Caco-2 (cell line): ENCODE data around the gene FAAH. TPM values are rescaled to one million over a fixed set of nuclear protein-coding genes. Genes with fewer than 3 reads are reported as not detected.

Experiments used
- BruUV-seq: library from RNA; stranded (reverse); fragments of 400-500 nt; replicated peaks from 2 replicates; lab custom pipeline; 2021; lab: Mats Ljungman, UMichigan
- CTCF ChIA-PET: fragments of 300-600 bp; sonication (Branson Sonifier 250); formaldehyde crosslinking; loops from one replicate; lab custom pipeline; 2022; ENCODE audit warnings: antibody characterized with exemption; lab: Charles Lee
- POLR2A ChIA-PET: fragments of 300-600 bp; sonication (Branson Sonifier 250); formaldehyde crosslinking; loops from one replicate; lab custom pipeline; 2022; ENCODE audit warnings: antibody characterized with exemption; lab: Charles Lee
- DNase-seq, 2 experiments: peaks; one replicate each; pipeline versions ENCODE4 v3.0.0 to v3.0.0-alpha.2; 2020 to 2022
- H3K27me3 ChIP-seq: replicated peaks from 2 replicates; pipeline ENCODE4 v1.6.0; 2011; ENCODE audit warnings: low read length; ENCODE audit not compliant: control insufficient read depth, insufficient read depth
- H3K36me3 ChIP-seq: 2 replicates; pipeline ENCODE4 v1.5.1; 2011; ENCODE audit warnings: low read length; ENCODE audit not compliant: control insufficient read depth, insufficient read depth
- H3K4me1 ChIP-seq: fragments of 250-450 bp; sonication (Bioruptor Pico); 2 replicates; pipeline ENCODE4 v1.5.1; 2020; ENCODE audit warnings: mild to moderate bottlenecking
- H3K4me3 ChIP-seq: 2 replicates; pipeline ENCODE4 v1.5.1; 2011; ENCODE audit warnings: low read depth, mild to moderate bottlenecking, control low read depth, low read length
- H3K9me3 ChIP-seq: fragments of 250-450 bp; sonication (Bioruptor Pico); 2 replicates; pipeline ENCODE4 v1.5.1; 2020; ENCODE audit warnings: mild to moderate bottlenecking, moderate library complexity
- H3K27ac Mint-ChIP-seq: one replicate; pipeline ENCODE4 v1.8.0; 2022; ENCODE audit warnings: mixed read lengths; ENCODE audit not compliant: unreplicated experiment
- H3K27me3 Mint-ChIP-seq: one replicate; pipeline ENCODE4 v1.8.0; 2022; ENCODE audit warnings: mixed read lengths; ENCODE audit not compliant: insufficient read depth, unreplicated experiment
- H3K36me3 Mint-ChIP-seq: one replicate; pipeline ENCODE4 v1.8.0; 2022; ENCODE audit warnings: mild to moderate bottlenecking, mixed read lengths; ENCODE audit not compliant: insufficient read depth, unreplicated experiment
- H3K4me1 Mint-ChIP-seq: one replicate; pipeline ENCODE4 v1.8.0; 2022; ENCODE audit warnings: low read depth, mixed read lengths; ENCODE audit not compliant: unreplicated experiment
- H3K4me3 Mint-ChIP-seq: one replicate; pipeline ENCODE4 v1.8.0; 2022; ENCODE audit warnings: mild to moderate bottlenecking, moderate library complexity, mixed read lengths; ENCODE audit not compliant: unreplicated experiment
- H3K9me3 Mint-ChIP-seq: one replicate; pipeline ENCODE4 v1.8.0; 2022; ENCODE audit warnings: mixed read lengths; ENCODE audit not compliant: unreplicated experiment
- CTCF ChIP-seq, 2 experiments: fragments of 200-600 bp in 1 of 2; IDR thresholded peaks; 1 replicate in 1 of 2; 2 replicates in 1 of 2; pipeline versions ENCODE4 v1.5.1 to v1.8.0; 2011 to 2022; ENCODE audit warnings: antibody characterized with exemption in 1 of 2, control low read depth in 1 of 2, inconsistent platforms in 1 of 2, low read depth in 1 of 2, low read length in 1 of 2, mild to moderate bottlenecking in 1 of 2, moderate library complexity in 1 of 2; ENCODE audit not compliant: insufficient read depth in 1 of 2, severe bottlenecking in 1 of 2, unreplicated experiment in 1 of 2
- intact Hi-C: fragments of 100-400 bp; cut with micrococcal nuclease; formaldehyde crosslinking; loops from one replicate; pipeline ENCODE4 v1.10.0; 2022; ENCODE audit not compliant: unreplicated experiment
- total RNA-seq: library from RNA; stranded (reverse); gene quantifications from 2 replicates; pipeline ENCODE4 v1.2.3, GENCODE V29; 2022

Gene FAAH
- total RNA-seq, 1 experiment from 2014 or later = 29.1 TPM

DNA sequence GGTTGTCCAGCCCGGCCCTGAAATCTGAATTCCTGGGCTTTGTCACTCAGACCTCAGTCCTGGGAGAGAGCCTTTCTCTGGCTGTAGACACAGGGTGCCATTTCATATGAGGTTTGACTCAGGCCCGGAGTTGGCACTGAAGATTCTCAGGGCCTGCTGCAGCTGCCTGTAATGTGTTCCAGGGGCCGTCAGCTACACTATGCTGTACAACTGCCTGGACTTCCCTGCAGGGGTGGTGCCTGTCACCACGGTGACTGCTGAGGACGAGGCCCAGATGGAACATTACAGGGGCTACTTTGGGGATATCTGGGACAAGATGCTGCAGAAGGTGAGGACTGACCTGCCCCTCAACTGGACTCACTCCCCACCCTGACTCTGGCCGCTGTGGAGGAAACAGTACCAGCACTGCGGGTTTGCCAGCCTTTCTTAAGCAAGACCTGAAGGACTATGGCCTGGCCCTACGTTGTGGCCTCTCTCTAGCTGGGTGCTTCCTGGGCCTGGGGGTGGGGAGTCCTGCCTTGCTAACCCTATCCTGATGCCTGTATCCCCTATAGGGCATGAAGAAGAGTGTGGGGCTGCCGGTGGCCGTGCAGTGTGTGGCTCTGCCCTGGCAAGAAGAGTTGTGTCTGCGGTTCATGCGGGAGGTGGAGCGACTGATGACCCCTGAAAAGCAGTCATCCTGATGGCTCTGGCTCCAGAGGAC lies 18.9 kb downstream of the FAAH start:
- H3K36me3 ChIP-seq = no peaks in the 10 kb centered on the region; the same call in 1 of the 2 replicates
- BruUV-seq = no TSS peak
- no peak for DNase-seq
- H3K27me3 ChIP-seq = no peaks in the 10 kb centered on the region
- Mint-ChIP-seq H3K27ac (no peak overlapping the region), H3K9me3 (no peaks in the 10 kb centered on the region), H3K36me3 (no peaks in the 10 kb centered on the region), H3K4me3 (no peak overlapping the region), H3K27me3 (no peaks in the 10 kb centered on the region), H3K4me1 (no peaks in the 10 kb centered on the region)
- POLR2A ChIA-PET = no interaction called here
- CTCF ChIA-PET = no interaction called here
- intact Hi-C loops = no loop called here
- TF ChIP-seq CTCF (IDR thresholded peaks at IDR 0.05; ENCODE audit: insufficient read depth in 1 of 2, low read depth in 1 of 2, low read length in 1 of 2, severe bottlenecking in 1 of 2, unreplicated experiment in 1 of 2) = no peak
- no peak overlapping the region for H3K4me3 ChIP-seq
- no peaks in the 10 kb centered on the region for H3K9me3 ChIP-seq
- H3K4me1 ChIP-seq = no peaks in the 10 kb centered on the region

DNA sequence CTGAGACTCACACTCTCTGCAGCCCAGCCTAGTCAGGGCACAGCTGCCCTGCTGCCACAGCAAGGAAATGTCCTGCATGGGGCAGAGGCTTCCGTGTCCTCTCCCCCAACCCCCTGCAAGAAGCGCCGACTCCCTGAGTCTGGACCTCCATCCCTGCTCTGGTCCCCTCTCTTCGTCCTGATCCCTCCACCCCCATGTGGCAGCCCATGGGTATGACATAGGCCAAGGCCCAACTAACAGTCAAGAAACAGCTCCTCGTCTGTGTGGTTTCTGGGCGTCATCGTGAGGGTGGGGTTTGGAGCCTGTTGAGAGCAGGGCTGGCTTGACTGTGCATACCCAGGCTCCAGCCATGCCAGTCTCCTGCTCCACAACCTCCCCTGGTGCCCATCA lies 19.5 kb downstream of the FAAH start:
- H3K36me3 Mint-ChIP-seq = no peaks in the 10 kb centered on the region
- Histone ChIP-seq H3K27me3 (no peaks in the 10 kb centered on the region), H3K36me3 (no peaks in the 10 kb centered on the region; the same call in 1 of the 2 replicates), H3K9me3 (no peaks in the 10 kb centered on the region), H3K4me3 (no peak overlapping the region), H3K4me1 (no peaks in the 10 kb centered on the region)
- intact Hi-C loops = no loop called here
- H3K4me3 Mint-ChIP-seq = no peak overlapping the region
- peak in 1 of 2 experiments; percentile 25 for DNase-seq
- no peaks in the 10 kb centered on the region for H3K9me3 Mint-ChIP-seq
- ChIA-PET CTCF (no interaction called here), POLR2A (no interaction called here)
- TF ChIP-seq CTCF (IDR thresholded peaks at IDR 0.05; ENCODE audit: insufficient read depth in 1 of 2, low read depth in 1 of 2, low read length in 1 of 2, severe bottlenecking in 1 of 2, unreplicated experiment in 1 of 2) = peak in 1 of 2 experiments; percentile 35
- H3K27me3 Mint-ChIP-seq = no peaks in the 10 kb centered on the region
- H3K4me1 Mint-ChIP-seq = no peaks in the 10 kb centered on the region
- no peak overlapping the region for H3K27ac Mint-ChIP-seq
- no TSS peak for BruUV-seq

- CTCF ChIA-PET = no interaction called here
- no peaks in the 10 kb centered on the region for H3K9me3 Mint-ChIP-seq
- H3K4me1 Mint-ChIP-seq = no peaks in the 10 kb centered on the region
These were observed 21.4 kb downstream of the FAAH start for GRCh38 chr1:46415514-46415913.

More at GRCh38 chr1:46415514-46415913, 21.4 kb downstream of the FAAH start:
- BruUV-seq = no TSS peak
- Mint-ChIP-seq H3K4me3 (no peak overlapping the region), H3K36me3 (no peaks in the 10 kb centered on the region), H3K27ac (no peak overlapping the region), H3K27me3 (no peaks in the 10 kb centered on the region)
- no peak for DNase-seq
- intact Hi-C loops = no loop called here
- H3K9me3 ChIP-seq = no peaks in the 10 kb centered on the region
- no peaks in the 10 kb centered on the region; the same call in 1 of the 2 replicates for H3K36me3 ChIP-seq
- no peaks in the 10 kb centered on the region for H3K27me3 ChIP-seq
- no peak for TF ChIP-seq CTCF (IDR thresholded peaks at IDR 0.05; ENCODE audit: insufficient read depth in 1 of 2, low read depth in 1 of 2, low read length in 1 of 2, severe bottlenecking in 1 of 2, unreplicated experiment in 1 of 2)
- H3K4me1 ChIP-seq = no peaks in the 10 kb centered on the region
- H3K4me3 ChIP-seq = no peak overlapping the region
- POLR2A ChIA-PET = no interaction called here
